Uterus (tissue), 2 donors: ENCODE measurements around the gene PTRH1.

Source experiments
- POLR2A ChIP-seq, 2 donors: fragments of 450-650 bp; IDR thresholded peaks; one replicate each; pipeline ENCODE4 v1.6.1; 2016; ENCODE audit warnings: antibody characterized with exemption in 2 of 2, mild to moderate bottlenecking in 1 of 2, moderate library complexity in 1 of 2
- TF ChIP-seq, protein P1 (sequence below), 4 experiments: fragments of 200-600 bp in 2 of 4; fragments of 450-650 bp in 2 of 4; sonication (generic) in 2 of 4; IDR thresholded peaks; one replicate each; pipeline ENCODE4 v1.5.1; 2016 to 2019; ENCODE audit warnings: antibody characterized with exemption in 4 of 4, mild to moderate bottlenecking in 2 of 4, moderate library complexity in 1 of 4

DNA sequence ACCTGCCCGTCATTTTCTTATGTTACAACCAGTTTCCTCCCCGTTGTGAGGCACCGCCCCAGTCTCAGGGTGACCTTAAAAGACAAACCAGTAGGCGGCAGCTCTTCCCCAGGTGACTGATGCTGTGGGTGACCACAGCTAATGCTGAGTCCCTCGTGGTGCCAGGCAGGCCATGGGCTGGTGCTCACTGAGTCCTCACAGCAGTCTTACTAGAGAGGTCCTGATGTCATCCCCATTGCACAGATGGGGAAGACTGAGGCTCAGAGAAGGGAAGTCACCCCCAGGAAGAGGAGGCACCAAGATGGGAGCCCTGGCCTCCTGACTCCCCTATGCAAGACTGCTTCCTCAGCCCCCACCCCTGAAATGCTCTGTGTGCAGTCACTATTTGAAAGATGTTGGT, 7.7 kb downstream of the PTRH1 start:
- TF ChIP-seq, protein P1, sequence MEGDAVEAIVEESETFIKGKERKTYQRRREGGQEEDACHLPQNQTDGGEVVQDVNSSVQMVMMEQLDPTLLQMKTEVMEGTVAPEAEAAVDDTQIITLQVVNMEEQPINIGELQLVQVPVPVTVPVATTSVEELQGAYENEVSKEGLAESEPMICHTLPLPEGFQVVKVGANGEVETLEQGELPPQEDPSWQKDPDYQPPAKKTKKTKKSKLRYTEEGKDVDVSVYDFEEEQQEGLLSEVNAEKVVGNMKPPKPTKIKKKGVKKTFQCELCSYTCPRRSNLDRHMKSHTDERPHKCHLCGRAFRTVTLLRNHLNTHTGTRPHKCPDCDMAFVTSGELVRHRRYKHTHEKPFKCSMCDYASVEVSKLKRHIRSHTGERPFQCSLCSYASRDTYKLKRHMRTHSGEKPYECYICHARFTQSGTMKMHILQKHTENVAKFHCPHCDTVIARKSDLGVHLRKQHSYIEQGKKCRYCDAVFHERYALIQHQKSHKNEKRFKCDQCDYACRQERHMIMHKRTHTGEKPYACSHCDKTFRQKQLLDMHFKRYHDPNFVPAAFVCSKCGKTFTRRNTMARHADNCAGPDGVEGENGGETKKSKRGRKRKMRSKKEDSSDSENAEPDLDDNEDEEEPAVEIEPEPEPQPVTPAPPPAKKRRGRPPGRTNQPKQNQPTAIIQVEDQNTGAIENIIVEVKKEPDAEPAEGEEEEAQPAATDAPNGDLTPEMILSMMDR (IDR thresholded peaks at IDR 0.05) = no peak
- no peak for TF ChIP-seq POLR2A (IDR thresholded peaks at IDR 0.05)
